Activated CD8-positive, alpha-beta memory T cell treated with anti-CD3 and anti-CD28 coated beads for 4 hours (primary cell): ENCODE results near the gene RSAD1.

ENCODE experiments used
- DNase-seq, 2 donors: peaks; one replicate each; pipeline ENCODE4 v3.0.0-alpha.2; 2020; ENCODE audit warnings: low read depth in 2 of 2

Gene RSAD1

GRCh38 chr17:50495217-50495823, 16.7 kb downstream of the RSAD1 start:
- DNase-seq: no peak

- DNase-seq: no peak
These were observed 17.3 kb downstream of the RSAD1 start for GRCh38 chr17:50495918-50496317.

- DNase-seq: no peak
These were observed 19.6 kb downstream of the RSAD1 start for GRCh38 chr17:50498021-50498874.

GRCh38 chr17:50499270-50499669, 20.6 kb downstream of the RSAD1 start:
- DNase-seq: no peak

- DNase-seq: no peak
These were observed 21.1 kb downstream of the RSAD1 start for GRCh38 chr17:50499721-50500120.

- no peak for DNase-seq
These were observed 22.4 kb downstream of the RSAD1 start for GRCh38 chr17:50501054-50501453.

- no peak for DNase-seq
These were observed 23.8 kb downstream of the RSAD1 start for GRCh38 chr17:50502301-50502990.

- DNase-seq: no peak
These were observed 27.0 kb downstream of the RSAD1 start for GRCh38 chr17:50505591-50506130.

GRCh38 chr17:50506298-50506697, 27.6 kb downstream of the RSAD1 start:
- DNase-seq: no peak

GRCh38 chr17:50507871-50508572, 29.4 kb downstream of the RSAD1 start, which contains the start of gene MYCBPAP:
MYCBPAP (plus strand) TSS chr17:50508439; CDS start chr17:50508675, 236 bp downstream.
- DNase-seq: peak; percentile 19 to 60

- no peak for DNase-seq
These were observed 30.2 kb downstream of the RSAD1 start for GRCh38 chr17:50508573-50509460.

- DNase-seq: no peak
These were observed 32.4 kb downstream of the RSAD1 start for GRCh38 chr17:50511058-50511457.

- no peak for DNase-seq
These were observed 34.8 kb downstream of the RSAD1 start for GRCh38 chr17:50513495-50513894.

- DNase-seq: no peak
These were observed 35.7 kb downstream of the RSAD1 start for GRCh38 chr17:50514388-50514787.

GRCh38 chr17:50514936-50515702, 36.5 kb downstream of the RSAD1 start:
- DNase-seq: no peak

- DNase-seq: no peak
These were observed 38.4 kb downstream of the RSAD1 start for GRCh38 chr17:50517011-50517410.

- no peak for DNase-seq
These were observed 39.1 kb downstream of the RSAD1 start for GRCh38 chr17:50517504-50518383.

- no peak for DNase-seq
These were observed 39.8 kb downstream of the RSAD1 start for GRCh38 chr17:50518384-50519023.
